Measurements from ENCODE around the gene ARHGAP24. TPM values are rescaled to one million over a fixed set of nuclear protein-coding genes. Genes with fewer than 3 reads are reported as not detected.

ARHGAP24 gene
- total RNA-seq, 4 donors from 2014 or later, result 41.6 to 71.2 (median 62.0) TPM

DNA sequence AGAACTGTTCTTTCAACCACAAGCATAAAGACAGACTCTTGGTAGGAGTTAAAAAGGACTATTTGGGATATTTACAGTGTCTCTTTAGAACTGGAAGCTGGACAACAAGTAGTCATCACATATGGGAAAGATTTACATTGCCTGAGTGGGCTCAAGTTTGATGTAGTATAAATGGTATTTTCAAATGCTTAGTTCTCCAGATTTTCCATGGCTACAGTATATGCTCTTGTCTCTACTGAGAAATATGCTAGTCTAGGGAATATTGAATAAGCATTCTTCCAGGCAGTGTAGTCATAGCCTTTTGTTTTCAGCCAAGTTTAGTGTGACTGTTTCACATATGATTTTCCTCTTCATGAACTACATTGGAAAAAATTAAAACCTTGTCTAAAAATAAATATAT lies 315.6 kb downstream of the ARHGAP24 start:
- TF ChIP-seq POLR2A (IDR thresholded peaks at IDR 0.05) (no peak), EP300 (IDR thresholded peaks at IDR 0.05) (no peak)
- TF ChIP-seq, protein P1, sequence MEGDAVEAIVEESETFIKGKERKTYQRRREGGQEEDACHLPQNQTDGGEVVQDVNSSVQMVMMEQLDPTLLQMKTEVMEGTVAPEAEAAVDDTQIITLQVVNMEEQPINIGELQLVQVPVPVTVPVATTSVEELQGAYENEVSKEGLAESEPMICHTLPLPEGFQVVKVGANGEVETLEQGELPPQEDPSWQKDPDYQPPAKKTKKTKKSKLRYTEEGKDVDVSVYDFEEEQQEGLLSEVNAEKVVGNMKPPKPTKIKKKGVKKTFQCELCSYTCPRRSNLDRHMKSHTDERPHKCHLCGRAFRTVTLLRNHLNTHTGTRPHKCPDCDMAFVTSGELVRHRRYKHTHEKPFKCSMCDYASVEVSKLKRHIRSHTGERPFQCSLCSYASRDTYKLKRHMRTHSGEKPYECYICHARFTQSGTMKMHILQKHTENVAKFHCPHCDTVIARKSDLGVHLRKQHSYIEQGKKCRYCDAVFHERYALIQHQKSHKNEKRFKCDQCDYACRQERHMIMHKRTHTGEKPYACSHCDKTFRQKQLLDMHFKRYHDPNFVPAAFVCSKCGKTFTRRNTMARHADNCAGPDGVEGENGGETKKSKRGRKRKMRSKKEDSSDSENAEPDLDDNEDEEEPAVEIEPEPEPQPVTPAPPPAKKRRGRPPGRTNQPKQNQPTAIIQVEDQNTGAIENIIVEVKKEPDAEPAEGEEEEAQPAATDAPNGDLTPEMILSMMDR (IDR thresholded peaks at IDR 0.05), result no peak
- no peak overlapping the region for H3K27ac ChIP-seq
- H3K4me1 ChIP-seq, result peaks cover 0 to 38% (median 8%) of the 10 kb centered on the region in 4 donors

DNA sequence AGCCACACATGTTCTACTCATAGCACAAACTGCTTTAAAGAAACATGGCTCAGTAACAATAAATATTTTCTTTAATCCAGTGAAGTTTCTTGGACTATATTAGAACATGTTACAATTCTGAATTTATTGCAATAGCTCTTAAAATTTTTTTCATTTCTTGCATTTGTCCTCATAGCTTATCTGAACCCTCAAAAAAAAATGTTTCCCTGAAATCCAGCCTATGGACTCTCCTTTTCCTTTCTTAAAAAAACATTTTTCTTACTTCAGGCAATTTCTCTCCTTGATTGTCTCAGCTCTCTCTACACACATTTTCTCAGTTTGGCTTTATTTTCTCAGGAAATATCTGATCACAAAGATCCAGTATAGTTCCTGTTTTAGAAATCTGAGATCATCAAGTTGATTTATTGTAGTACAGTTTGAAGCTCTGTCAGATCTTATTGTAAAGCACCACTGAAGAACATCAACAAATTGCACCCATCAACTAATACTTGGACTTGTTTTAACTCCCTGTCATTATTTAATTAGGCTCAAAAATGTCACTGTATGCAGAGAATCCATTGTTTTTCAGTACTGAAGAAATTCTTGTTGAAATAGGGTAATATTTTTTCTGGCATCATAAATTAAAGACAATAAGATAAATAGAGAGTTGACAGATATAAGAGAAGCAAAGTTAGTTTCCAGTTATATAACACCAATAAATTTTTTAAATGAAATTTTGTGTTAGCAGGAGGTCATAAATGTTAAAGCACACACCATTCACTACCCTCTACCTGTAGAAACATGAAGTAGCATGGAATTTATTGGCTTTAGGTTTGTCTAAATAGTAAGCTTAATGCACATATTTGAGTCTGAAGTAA lies 317.7 kb downstream of the ARHGAP24 start:
- Histone ChIP-seq H3K27ac (no peak overlapping the region), H3K36me3 (no peaks in the 10 kb centered on the region), H3K27me3 (no peaks in the 10 kb centered on the region), H3K9me3 (no peaks in the 10 kb centered on the region), H3K4me3 (no peak overlapping the region), H3K4me1 (peaks cover 0 to 34% (median 4%) of the 10 kb centered on the region in 4 donors)
- no peak for DNase-seq (ENCODE audit: low spot score in 2 of 2)
- TF ChIP-seq EP300 (IDR thresholded peaks at IDR 0.05) (no peak), POLR2A (IDR thresholded peaks at IDR 0.05) (no peak)
- TF ChIP-seq, protein P1 (IDR thresholded peaks at IDR 0.05), result no peak

More for the DNA sequence above, 315.6 kb downstream of the ARHGAP24 start:
- no peaks in the 10 kb centered on the region for H3K36me3 ChIP-seq
- DNase-seq (ENCODE audit: low spot score in 2 of 2), result no peak
- no peaks in the 10 kb centered on the region for H3K27me3 ChIP-seq
- no peak overlapping the region for H3K4me3 ChIP-seq
- H3K9me3 ChIP-seq, result no peaks in the 10 kb centered on the region

GRCh38 chr4:85793233-85793585 lies 318.3 kb downstream of the ARHGAP24 start:
- WGBS, 2 donors, result 83 to 84% methylated on average over 3 of the region's 3 CpGs
- Histone ChIP-seq H3K36me3 (no peaks in the 10 kb centered on the region), H3K4me3 (no peak overlapping the region), H3K27ac (no peak overlapping the region), H3K4me1 (peaks cover 0 to 34% (median 4%) of the 10 kb centered on the region in 4 donors), H3K9me3 (no peaks in the 10 kb centered on the region), H3K27me3 (no peaks in the 10 kb centered on the region)
- TF ChIP-seq POLR2A (IDR thresholded peaks at IDR 0.05), result no peak
- TF ChIP-seq, protein P1 (IDR thresholded peaks at IDR 0.05), result no peak
- TF ChIP-seq EP300 (IDR thresholded peaks at IDR 0.05), result no peak
- DNase-seq (ENCODE audit: low spot score in 2 of 2), result no peak

- WGBS, 2 donors, result 75 to 88% methylated on average over 2 of the region's 2 CpGs
- H3K9me3 ChIP-seq, result peaks cover 0 to 4% (median 2%) of the 10 kb centered on the region in 4 donors
- no peak for DNase-seq (ENCODE audit: low spot score in 2 of 2)
- no peak overlapping the region for H3K27ac ChIP-seq
- peaks cover 0 to 2% (median 0%) of the 10 kb centered on the region in 4 donors for H3K4me1 ChIP-seq
- no peak for TF ChIP-seq POLR2A (IDR thresholded peaks at IDR 0.05)
- TF ChIP-seq EP300 (IDR thresholded peaks at IDR 0.05), result no peak
- TF ChIP-seq, protein P1 (IDR thresholded peaks at IDR 0.05), result no peak
- no peak overlapping the region for H3K4me3 ChIP-seq
- no peaks in the 10 kb centered on the region for H3K36me3 ChIP-seq
- no peaks in the 10 kb centered on the region for H3K27me3 ChIP-seq
Measured at GRCh38 chr4:85798012-85798770, 323.2 kb downstream of the ARHGAP24 start.

DNA sequence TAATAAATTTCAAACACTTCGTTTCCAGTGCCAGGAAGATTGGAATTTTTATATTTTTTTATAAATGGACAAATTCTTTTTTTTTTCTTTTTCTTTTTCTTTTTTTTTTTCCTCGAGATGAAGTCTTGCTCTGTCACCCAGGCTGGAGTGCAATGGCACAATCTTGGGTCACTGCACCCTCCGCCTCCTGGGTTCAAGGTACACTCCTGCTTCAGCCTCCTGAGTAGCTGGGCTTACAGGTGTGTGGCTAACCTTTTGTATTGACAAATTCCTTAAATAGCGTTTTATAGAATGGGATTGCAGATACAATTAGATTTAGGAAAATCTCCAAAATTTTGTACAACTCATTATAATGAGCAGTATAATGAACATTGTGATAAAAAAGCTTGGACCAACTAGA lies 328.9 kb downstream of the ARHGAP24 start:
- WGBS, 2 donors, result 71 to 74% methylated on average over 4 of the region's 4 CpGs

More for the DNA sequence above, 328.9 kb downstream of the ARHGAP24 start:
- H3K9me3 ChIP-seq, result peaks cover 0 to 4% (median 2%) of the 10 kb centered on the region in 4 donors
- H3K36me3 ChIP-seq, result no peaks in the 10 kb centered on the region
- H3K4me1 ChIP-seq, result peaks cover 0 to 28% (median 2%) of the 10 kb centered on the region in 4 donors
- no peak overlapping the region for H3K27ac ChIP-seq
- H3K27me3 ChIP-seq, result no peaks in the 10 kb centered on the region
- no peak overlapping the region for H3K4me3 ChIP-seq
- no peak for DNase-seq (ENCODE audit: low spot score in 2 of 2)
- TF ChIP-seq, protein P1 (IDR thresholded peaks at IDR 0.05), result no peak
- TF ChIP-seq EP300 (IDR thresholded peaks at IDR 0.05) (no peak), POLR2A (IDR thresholded peaks at IDR 0.05) (no peak)
